GM21619 (cell line): ENCODE measurements around the gene CCR5.

Source experiments
- ATAC-seq: cut with Tn5 transposase; IDR thresholded peaks from one replicate; pipeline ENCODE4 v1.9.1; 2021; ENCODE audit not compliant: unreplicated experiment

Gene CCR5

DNA sequence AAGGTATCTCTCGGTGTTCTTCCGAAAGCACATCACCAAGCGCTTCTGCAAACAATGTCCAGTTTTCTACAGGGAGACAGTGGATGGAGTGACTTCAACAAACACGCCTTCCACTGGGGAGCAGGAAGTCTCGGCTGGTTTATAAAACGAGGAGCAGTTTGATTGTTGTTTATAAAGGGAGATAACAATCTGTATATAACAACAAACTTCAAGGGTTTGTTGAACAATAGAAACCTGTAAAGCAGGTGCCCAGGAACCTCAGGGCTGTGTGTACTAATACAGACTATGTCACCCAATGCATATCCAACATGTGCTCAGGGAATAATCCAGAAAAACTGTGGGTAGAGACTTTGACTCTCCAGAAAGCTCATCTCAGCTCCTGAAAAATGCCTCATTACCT lies 12.3 kb upstream of the CCR5 start:
- ATAC-seq: no peak

DNA sequence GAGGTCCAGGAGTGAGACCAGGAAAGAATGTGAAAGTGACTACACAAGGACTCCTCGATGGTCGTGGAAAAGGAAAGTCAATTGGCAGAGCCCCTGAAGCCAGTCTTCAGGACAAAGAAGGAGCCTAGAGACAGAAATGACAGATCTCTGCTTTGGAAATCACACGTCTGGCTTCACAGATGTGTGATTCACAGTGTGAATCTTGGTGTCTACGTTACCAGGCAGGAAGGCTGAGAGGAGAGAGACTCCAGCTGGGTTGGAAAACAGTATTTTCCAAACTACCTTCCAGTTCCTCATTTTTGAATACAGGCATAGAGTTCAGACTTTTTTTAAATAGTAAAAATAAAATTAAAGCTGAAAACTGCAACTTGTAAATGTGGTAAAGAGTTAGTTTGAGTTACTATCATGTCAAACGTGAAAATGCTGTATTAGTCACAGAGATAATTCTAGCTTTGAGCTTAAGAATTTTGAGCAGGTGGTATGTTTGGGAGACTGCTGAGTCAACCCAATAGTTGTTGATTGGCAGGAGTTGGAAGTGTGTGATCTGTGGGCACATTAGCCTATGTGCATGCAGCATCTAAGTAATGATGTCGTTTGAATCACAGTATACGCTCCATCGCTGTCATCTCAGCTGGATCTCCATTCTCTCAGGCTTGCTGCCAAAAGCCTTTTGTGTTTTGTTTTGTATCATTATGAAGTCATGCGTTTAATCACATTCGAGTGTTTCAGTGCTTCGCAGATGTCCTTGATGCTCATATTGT lies 10.8 kb upstream of the CCR5 start:
- ATAC-seq: no peak

DNA sequence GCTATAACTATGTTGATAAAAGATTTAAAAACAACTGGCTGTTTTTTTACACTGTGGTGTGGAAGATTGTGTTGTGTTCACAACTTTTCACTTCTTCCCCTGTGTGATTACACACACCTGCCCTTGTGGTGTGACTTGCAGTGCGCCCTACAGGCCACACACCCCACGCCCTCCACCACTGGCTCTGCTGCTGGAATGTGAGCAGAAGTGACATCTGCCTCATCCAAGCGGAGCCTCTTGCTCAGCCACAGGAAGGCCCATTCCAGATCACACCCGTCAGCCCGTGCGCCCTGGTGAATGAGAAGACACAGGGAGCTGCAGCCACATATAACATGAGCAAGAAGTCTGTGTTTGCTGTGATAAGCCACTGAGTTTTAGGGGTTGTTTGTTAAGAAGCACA lies 9.8 kb upstream of the CCR5 start:
- no peak for ATAC-seq

GRCh38 chr3:46361408-46362283 lies 9.1 kb upstream of the CCR5 start:
- ATAC-seq: no peak

DNA sequence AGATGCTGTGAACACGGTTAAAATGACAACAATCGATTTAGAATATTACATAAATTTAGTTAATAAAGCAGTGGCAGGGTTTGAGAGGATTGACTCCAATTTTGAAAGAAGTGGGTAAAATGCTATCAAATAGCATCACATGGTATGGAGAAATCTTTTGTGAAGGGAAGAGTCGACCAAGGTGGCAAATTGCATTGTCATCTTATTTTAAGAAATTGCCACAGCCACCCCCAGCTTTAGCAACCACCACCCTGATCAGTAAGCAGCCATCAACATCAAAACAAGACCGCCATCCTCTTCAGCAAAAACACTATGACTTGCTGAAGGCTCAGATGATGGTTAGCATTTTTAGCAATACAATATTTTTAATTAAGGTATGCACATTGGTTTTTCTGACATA lies 5.7 kb upstream of the CCR5 start:
- no peak for ATAC-seq

DNA sequence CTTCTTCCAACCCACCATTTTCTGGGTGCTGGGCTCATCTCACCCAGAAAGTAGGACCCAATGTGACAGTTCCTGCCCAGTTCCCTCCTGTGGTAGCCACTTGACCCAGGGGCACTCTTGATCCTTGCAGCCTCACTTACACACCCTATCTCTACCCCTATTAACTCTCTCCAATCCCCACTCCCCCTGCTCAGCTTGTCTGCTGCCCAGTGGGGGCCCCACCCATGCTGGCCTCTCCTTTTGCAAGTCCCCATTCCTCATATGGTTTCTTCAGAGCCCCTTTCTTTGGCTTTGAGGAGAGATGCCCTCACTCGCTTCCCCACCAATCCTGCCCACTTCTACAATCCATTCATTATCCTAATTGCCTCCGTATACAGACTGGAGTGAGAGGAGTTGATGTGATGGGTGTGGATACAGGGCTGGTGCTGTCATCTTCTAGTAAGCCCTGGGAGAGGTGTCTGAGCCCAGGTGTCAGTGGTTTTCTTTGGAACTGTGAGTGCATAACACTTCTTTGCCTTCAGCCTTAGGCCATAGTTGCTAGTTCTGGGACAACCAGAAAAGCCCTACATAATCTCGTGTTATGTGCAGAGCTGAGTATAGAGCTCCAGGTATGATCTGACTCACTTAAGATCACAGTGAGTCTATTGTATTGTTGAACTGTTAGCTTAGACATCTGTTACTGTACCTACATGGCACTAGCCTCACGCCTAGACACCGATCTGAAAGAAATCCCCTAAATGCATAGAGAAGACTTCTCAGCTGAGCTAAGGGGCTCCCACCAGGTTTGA lies 4.8 kb upstream of the CCR5 start:
- ATAC-seq: no peak

DNA sequence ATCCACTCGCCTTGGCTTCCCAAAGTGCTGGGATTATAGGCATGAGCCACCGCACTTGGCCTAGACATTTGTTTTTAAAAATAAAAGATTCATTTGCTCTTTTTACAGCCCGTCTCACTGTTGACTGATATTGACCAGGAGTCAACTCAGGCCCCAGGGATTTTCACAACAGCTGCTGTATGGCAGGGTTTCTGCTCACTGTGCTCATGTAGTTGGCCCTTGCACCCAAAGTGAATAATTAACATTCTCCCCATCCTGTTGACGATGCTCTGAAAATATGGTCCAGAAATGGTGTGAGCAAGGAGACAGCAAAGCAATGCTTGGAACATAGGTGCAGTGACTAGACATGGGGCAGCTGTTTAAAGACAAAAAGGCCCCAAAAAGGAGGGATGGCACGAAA lies 2.9 kb upstream of the CCR5 start:
- ATAC-seq: no peak

DNA sequence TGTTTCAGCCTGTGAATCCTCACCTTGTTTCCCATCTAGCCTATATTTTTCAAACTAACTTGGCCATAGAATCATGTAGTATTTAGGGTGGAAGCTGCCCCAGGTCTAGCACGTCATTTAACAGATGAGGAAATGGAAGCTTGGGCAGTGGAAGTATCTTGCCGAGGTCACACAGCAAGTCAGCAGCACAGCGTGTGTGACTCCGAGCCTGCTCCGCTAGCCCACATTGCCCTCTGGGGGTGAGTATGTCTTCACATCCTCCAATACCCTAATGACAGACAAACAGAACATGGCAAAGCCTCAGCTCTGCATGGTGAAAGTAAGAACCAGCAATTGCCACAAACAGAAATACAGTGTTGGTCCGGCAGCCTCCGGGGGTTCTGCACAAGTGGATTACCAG lies 2.2 kb upstream of the CCR5 start:
- ATAC-seq: no peak

GRCh38 chr3:46369151-46369550 lies 1.6 kb upstream of the CCR5 start:
- no peak for ATAC-seq

- no peak for ATAC-seq
Measured at GRCh38 chr3:46369675-46370132, 1.0 kb upstream of the CCR5 start.

DNA sequence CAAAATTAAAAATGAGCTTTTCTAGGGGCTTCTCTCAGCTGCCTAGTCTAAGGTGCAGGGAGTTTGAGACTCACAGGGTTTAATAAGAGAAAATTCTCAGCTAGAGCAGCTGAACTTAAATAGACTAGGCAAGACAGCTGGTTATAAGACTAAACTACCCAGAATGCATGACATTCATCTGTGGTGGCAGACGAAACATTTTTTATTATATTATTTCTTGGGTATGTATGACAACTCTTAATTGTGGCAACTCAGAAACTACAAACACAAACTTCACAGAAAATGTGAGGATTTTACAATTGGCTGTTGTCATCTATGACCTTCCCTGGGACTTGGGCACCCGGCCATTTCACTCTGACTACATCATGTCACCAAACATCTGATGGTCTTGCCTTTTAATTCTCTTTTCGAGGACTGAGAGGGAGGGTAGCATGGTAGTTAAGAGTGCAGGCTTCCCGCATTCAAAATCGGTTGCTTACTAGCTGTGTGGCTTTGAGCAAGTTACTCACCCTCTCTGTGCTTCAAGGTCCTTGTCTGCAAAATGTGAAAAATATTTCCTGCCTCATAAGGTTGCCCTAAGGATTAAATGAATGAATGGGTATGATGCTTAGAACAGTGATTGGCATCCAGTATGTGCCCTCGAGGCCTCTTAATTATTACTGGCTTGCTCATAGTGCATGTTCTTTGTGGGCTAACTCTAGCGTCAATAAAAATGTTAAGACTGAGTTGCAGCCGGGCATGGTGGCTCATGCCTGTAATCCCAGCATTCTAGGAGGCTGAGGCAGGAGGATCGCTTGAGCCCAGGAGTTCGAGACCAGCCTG lies 984 bp downstream of the CCR5 start:
- ATAC-seq: no peak

DNA sequence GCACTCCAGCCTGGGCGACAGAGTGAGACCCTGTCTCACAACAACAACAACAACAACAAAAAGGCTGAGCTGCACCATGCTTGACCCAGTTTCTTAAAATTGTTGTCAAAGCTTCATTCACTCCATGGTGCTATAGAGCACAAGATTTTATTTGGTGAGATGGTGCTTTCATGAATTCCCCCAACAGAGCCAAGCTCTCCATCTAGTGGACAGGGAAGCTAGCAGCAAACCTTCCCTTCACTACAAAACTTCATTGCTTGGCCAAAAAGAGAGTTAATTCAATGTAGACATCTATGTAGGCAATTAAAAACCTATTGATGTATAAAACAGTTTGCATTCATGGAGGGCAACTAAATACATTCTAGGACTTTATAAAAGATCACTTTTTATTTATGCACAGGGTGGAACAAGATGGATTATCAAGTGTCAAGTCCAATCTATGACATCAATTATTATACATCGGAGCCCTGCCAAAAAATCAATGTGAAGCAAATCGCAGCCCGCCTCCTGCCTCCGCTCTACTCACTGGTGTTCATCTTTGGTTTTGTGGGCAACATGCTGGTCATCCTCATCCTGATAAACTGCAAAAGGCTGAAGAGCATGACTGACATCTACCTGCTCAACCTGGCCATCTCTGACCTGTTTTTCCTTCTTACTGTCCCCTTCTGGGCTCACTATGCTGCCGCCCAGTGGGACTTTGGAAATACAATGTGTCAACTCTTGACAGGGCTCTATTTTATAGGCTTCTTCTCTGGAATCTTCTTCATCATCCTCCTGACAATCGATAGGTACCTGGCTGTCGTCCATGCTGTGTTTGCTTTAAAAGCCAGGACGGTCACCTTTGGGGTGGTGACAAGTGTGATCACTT lies 2.0 kb downstream of the CCR5 start:
- no peak for ATAC-seq

- ATAC-seq: no peak
Measured at GRCh38 chr3:46374755-46375154, 4.0 kb downstream of the CCR5 start.

- no peak for ATAC-seq
Measured at GRCh38 chr3:46375218-46375617, 4.5 kb downstream of the CCR5 start.

DNA sequence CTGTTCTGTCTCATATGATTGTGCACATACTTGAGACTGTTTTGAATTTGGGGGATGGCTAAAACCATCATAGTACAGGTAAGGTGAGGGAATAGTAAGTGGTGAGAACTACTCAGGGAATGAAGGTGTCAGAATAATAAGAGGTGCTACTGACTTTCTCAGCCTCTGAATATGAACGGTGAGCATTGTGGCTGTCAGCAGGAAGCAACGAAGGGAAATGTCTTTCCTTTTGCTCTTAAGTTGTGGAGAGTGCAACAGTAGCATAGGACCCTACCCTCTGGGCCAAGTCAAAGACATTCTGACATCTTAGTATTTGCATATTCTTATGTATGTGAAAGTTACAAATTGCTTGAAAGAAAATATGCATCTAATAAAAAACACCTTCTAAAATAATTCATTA lies 5.1 kb downstream of the CCR5 start:
- ATAC-seq: no peak

- ATAC-seq: no peak
Measured at GRCh38 chr3:46378426-46378942, 7.7 kb downstream of the CCR5 start.

GRCh38 chr3:46380471-46381221 lies 9.9 kb downstream of the CCR5 start:
- no peak for ATAC-seq

GRCh38 chr3:46381625-46382024 lies 10.9 kb downstream of the CCR5 start:
- no peak for ATAC-seq
